Right lobe of liver (tissue), 6 donors: ENCODE results near the gene MN1. TPM values are rescaled to one million over a fixed set of nuclear protein-coding genes. Genes with fewer than 3 reads are reported as not detected.

Experiments
- ATAC-seq, 4 donors: fragments of 200-7000 bp; cut with Tn5 transposase; one replicate each; pipeline ENCODE4 v1.9.1; 2020; ENCODE audit warnings: mild to moderate bottlenecking in 4 of 4, moderate library complexity in 4 of 4
- DNase-seq, 3 donors: peaks; one replicate each; pipeline ENCODE4 v3.0.0-alpha.2; 2020
- H3K27ac ChIP-seq, 3 donors: fragments of 200-600 bp; one replicate each; pipeline ENCODE4 v1.8.0; 2022
- H3K27me3 ChIP-seq, 2 donors: fragments of 200-600 bp; one replicate each; pipeline ENCODE4 v1.8.0; 2022
- H3K36me3 ChIP-seq, 4 donors: fragments of 200-600 bp; sonication (generic) in 1 of 4; one replicate each; pipeline versions ENCODE4 v1.5.1 to v1.8.0; 2017 to 2022; ENCODE audit warnings: control low read depth in 1 of 4
- H3K4me1 ChIP-seq, 4 donors: fragments of 200-600 bp; sonication (generic) in 1 of 4; one replicate each; pipeline versions ENCODE4 v1.5.1 to v1.8.0; 2017 to 2022; ENCODE audit warnings: control low read depth in 1 of 4
- H3K4me3 ChIP-seq, 3 donors: fragments of 200-600 bp; one replicate each; pipeline ENCODE4 v1.8.0; 2022
- H3K9me3 ChIP-seq, 4 donors: fragments of 200-600 bp; sonication (generic) in 1 of 4; one replicate each; pipeline versions ENCODE4 v1.5.1 to v1.8.0; 2017 to 2022; ENCODE audit warnings: control low read depth in 1 of 4
- CTCF ChIP-seq, 4 donors: fragments of 200-600 bp in 3 of 4; fragments of 450-650 bp in 1 of 4; IDR thresholded peaks; one replicate each; pipeline versions ENCODE4 v1.5.1 to v1.8.0; 2016 to 2022; ENCODE audit warnings: antibody characterized with exemption in 4 of 4, mild to moderate bottlenecking in 2 of 4
- POLR2A ChIP-seq: fragments of 450-650 bp; IDR thresholded peaks from one replicate; pipeline ENCODE4 v1.6.1; 2017; ENCODE audit warnings: antibody characterized with exemption, mild to moderate bottlenecking
- WGBS: methylation state at CpG from one replicate; pipeline ENCODE4 v1.1.6; 2018; ENCODE audit warnings: low coverage, low lambda C conversion rate; ENCODE audit not compliant: insufficient coverage; ENCODE audit errors: missing lambda C conversion rate; 5-methylcytosine and 5-hydroxymethylcytosine counted together
- intact Hi-C, 2 donors: fragments of 100-400 bp; cut with DNase I; formaldehyde crosslinking; loops; one replicate each; pipeline versions ENCODE4 v1.11.2 to v1.14.1; 2022
- total RNA-seq, 6 experiments: library from RNA; depleted of rRNA in 2 of 6; stranded (reverse); fragments of >200 nt in 2 of 6; fragmentation: NEBNext Ultra II Directional in 3 of 6; extraction: Animal tissue kit (Norgen Biotek cat#: 25700) in 3 of 6; gene quantifications; one replicate each; pipeline versions ENCODE4 v1.1.0 to v1.2.4, GENCODE V29; 2016 to 2023
- donor health status: DM: no; HTN: yes; CAD: no.
- donor health status: DM: no; HTN: no; CAD: no.
- donor health status: DM: no; HTN: no; CAD: no.
- donor health status: DM: no; HTN: yes; CAD: no.
- donor health status: DM: no; HTN: yes; CAD: no.

Gene MN1
- total RNA-seq, 6 experiments from 2014 or later: 0.10 to 0.77 (median 0.46) TPM

GRCh38 chr22:27737521-27737920 lies 64.0 kb downstream of the MN1 start:
- no peak overlapping the region for H3K27ac ChIP-seq
- H3K9me3 ChIP-seq: no peaks in the 10 kb centered on the region
- no peaks in the 10 kb centered on the region for H3K4me1 ChIP-seq
- 73% methylated on average over 4 of the region's 4 CpGs for WGBS
- no peak for DNase-seq
- intact Hi-C loops: no loop called here
- no peak for TF ChIP-seq CTCF (IDR thresholded peaks at IDR 0.05)
- no peak for TF ChIP-seq POLR2A
- no peaks in the 10 kb centered on the region for H3K27me3 ChIP-seq
- no peak overlapping the region for H3K4me3 ChIP-seq
- no peak for ATAC-seq
- no peaks in the 10 kb centered on the region for H3K36me3 ChIP-seq

- DNase-seq: no peak
- 61% methylated on average over 2 of the region's 4 CpGs for WGBS
- Histone ChIP-seq H3K4me3 (no peak overlapping the region), H3K36me3 (no peaks in the 10 kb centered on the region), H3K9me3 (no peaks in the 10 kb centered on the region), H3K27me3 (no peaks in the 10 kb centered on the region), H3K4me1 (no peaks in the 10 kb centered on the region), H3K27ac (no peak overlapping the region)
- intact Hi-C loops: no loop called here
- no peak for ATAC-seq
- TF ChIP-seq CTCF (IDR thresholded peaks at IDR 0.05) (no peak), POLR2A (no peak)
These were observed 67.5 kb downstream of the MN1 start for GRCh38 chr22:27734066-27734465.

GRCh38 chr22:27732841-27733240 lies 68.7 kb downstream of the MN1 start:
- DNase-seq (no peak), ATAC-seq (no peak)
- 62% methylated on average over 3 of the region's 6 CpGs for WGBS
- Histone ChIP-seq H3K4me1 (no peaks in the 10 kb centered on the region), H3K9me3 (no peaks in the 10 kb centered on the region), H3K36me3 (no peaks in the 10 kb centered on the region), H3K27me3 (no peaks in the 10 kb centered on the region), H3K27ac (no peak overlapping the region), H3K4me3 (no peak overlapping the region)
- no peak for TF ChIP-seq CTCF (IDR thresholded peaks at IDR 0.05)
- TF ChIP-seq POLR2A: no peak
- intact Hi-C loops: no loop called here

GRCh38 chr22:27732391-27732790 lies 69.2 kb downstream of the MN1 start:
- DNase-seq (no peak), ATAC-seq (no peak)
- Histone ChIP-seq H3K4me3 (no peak overlapping the region), H3K27ac (no peak overlapping the region), H3K36me3 (no peaks in the 10 kb centered on the region), H3K4me1 (no peaks in the 10 kb centered on the region), H3K27me3 (no peaks in the 10 kb centered on the region), H3K9me3 (no peaks in the 10 kb centered on the region)
- intact Hi-C loops: no loop called here
- 20% methylated on average over 1 of the region's 2 CpGs for WGBS
- TF ChIP-seq POLR2A (no peak), CTCF (IDR thresholded peaks at IDR 0.05) (no peak)

GRCh38 chr22:27731621-27732020 lies 69.9 kb downstream of the MN1 start:
- no peak overlapping the region for H3K4me3 ChIP-seq
- H3K27ac ChIP-seq: no peak overlapping the region
- DNase-seq (no peak), ATAC-seq (no peak)
- no peaks in the 10 kb centered on the region for H3K4me1 ChIP-seq
- H3K9me3 ChIP-seq: no peaks in the 10 kb centered on the region
- no peaks in the 10 kb centered on the region for H3K27me3 ChIP-seq
- 20% methylated on average over 1 of the region's 3 CpGs for WGBS
- no peak for TF ChIP-seq CTCF (IDR thresholded peaks at IDR 0.05)
- TF ChIP-seq POLR2A: no peak
- H3K36me3 ChIP-seq: no peaks in the 10 kb centered on the region
- intact Hi-C loops: no loop called here
